H1 (cell line): Measurements from ENCODE around the gene CAVIN2. TPM values are rescaled to one million over a fixed set of nuclear protein-coding genes. Genes with fewer than 3 reads are reported as not detected.

ENCODE experiments used
- CTCF ChIA-PET: fragments of 300-600 bp; sonication (Branson Sonifier 250); formaldehyde crosslinking; loops from one replicate; lab custom pipeline; 2021; ENCODE audit not compliant: partially characterized antibody; lab: Charles Lee
- POLR2A ChIA-PET: fragments of 300-600 bp; sonication (Branson Sonifier 250); formaldehyde crosslinking; loops from one replicate; lab custom pipeline; 2021; ENCODE audit warnings: inconsistent platforms; ENCODE audit not compliant: partially characterized antibody; lab: Charles Lee
- DNase-seq, 2 experiments: peaks; one replicate each; pipeline versions ENCODE4 v3.0.0 to v3.0.0-alpha.2; 2010 to 2022; ENCODE audit warnings: low spot score in 2 of 2, low read depth in 1 of 2, mixed read lengths in 1 of 2
- FAIRE-seq: peaks from 2 replicates; lab custom pipeline; 2011; peaks lifted over from hg19 to GRCh38; lab: Jason Lieb, UNC
- H2AFZ ChIP-seq: 2 replicates; pipeline ENCODE4 v1.8.1; 2012; ENCODE audit warnings: low read length, inconsistent platforms
- H2AK5ac ChIP-seq: 2 replicates; pipeline ENCODE4 v1.6.1; 2013; ENCODE audit warnings: low read depth, low read length
- H2BK120ac ChIP-seq: replicated peaks from 2 replicates; pipeline ENCODE3; 2013; ENCODE audit warnings: low read depth, low read length, inconsistent platforms
- H2BK12ac ChIP-seq: 2 replicates; pipeline ENCODE4 v1.6.1; 2013; ENCODE audit warnings: low read depth, low read length
- H2BK15ac ChIP-seq: 2 replicates; pipeline ENCODE4 v1.6.1; 2013; ENCODE audit warnings: low read length
- H2BK20ac ChIP-seq: 2 replicates; pipeline ENCODE4 v1.6.1; 2013; ENCODE audit warnings: low read length
- H2BK5ac ChIP-seq: 2 replicates; pipeline ENCODE4 v1.6.1; 2013; ENCODE audit warnings: low read depth, low read length
- H3K14ac ChIP-seq: 2 replicates; pipeline ENCODE4 v1.6.1; 2013; ENCODE audit warnings: inconsistent platforms; ENCODE audit not compliant: insufficient read length
- H3K18ac ChIP-seq: 2 replicates; pipeline ENCODE4 v1.6.1; 2013; ENCODE audit warnings: low read length; ENCODE audit errors: extremely low read depth
- H3K23ac ChIP-seq: 2 replicates; pipeline ENCODE4 v1.6.1; 2013; ENCODE audit warnings: inconsistent platforms; ENCODE audit not compliant: insufficient read length
- H3K23me2 ChIP-seq: 2 replicates; pipeline ENCODE4 v1.6.1; 2013; ENCODE audit warnings: low read depth, low read length
- H3K27ac ChIP-seq: 2 replicates; pipeline ENCODE4 v1.6.1; 2011; ENCODE audit warnings: low read depth, low read length, inconsistent platforms
- H3K27me3 ChIP-seq, 4 experiments: replicated peaks in 1 of 4; 1 replicate in 1 of 4; 2 replicates in 3 of 4; pipeline versions ENCODE4 v1.6.1 to v1.8.1; 2011 to 2013; ENCODE audit warnings: low read length in 3 of 4, mild to moderate bottlenecking in 3 of 4, inconsistent platforms in 2 of 4, mixed read lengths in 2 of 4, moderate library complexity in 1 of 4; ENCODE audit not compliant: control insufficient read depth in 3 of 4, insufficient read depth in 3 of 4; ENCODE audit errors: extremely low read depth in 1 of 4
- H3K36me3 ChIP-seq, 4 experiments: 2 replicates each; pipeline versions ENCODE4 v1.6.1 to v1.8.1; 2011 to 2013; ENCODE audit warnings: mild to moderate bottlenecking in 4 of 4, low read length in 3 of 4, moderate library complexity in 2 of 4, control low read depth in 1 of 4, inconsistent platforms in 1 of 4; ENCODE audit not compliant: insufficient read depth in 4 of 4, control insufficient read depth in 2 of 4
- H3K4ac ChIP-seq: replicated peaks from 2 replicates; pipeline ENCODE3; 2013; ENCODE audit warnings: low read length, low read depth, mixed read lengths, inconsistent platforms; ENCODE audit not compliant: insufficient read length
- H3K4me1 ChIP-seq, 4 experiments: replicated peaks in 1 of 4; 1 replicate in 1 of 4; 2 replicates in 3 of 4; pipeline versions ENCODE4 v1.6.1 to v1.8.1; 2011 to 2013; ENCODE audit warnings: low read length in 3 of 4, inconsistent platforms in 2 of 4, mixed read lengths in 1 of 4; ENCODE audit not compliant: insufficient read depth in 4 of 4, control insufficient read depth in 3 of 4
- H3K4me2 ChIP-seq, 2 experiments: 2 replicates each; pipeline versions ENCODE4 v1.6.1 to v1.8.1; 2011 to 2013; ENCODE audit warnings: low read depth in 2 of 2, low read length in 2 of 2, control low read depth in 1 of 2, inconsistent platforms in 1 of 2, mild to moderate bottlenecking in 1 of 2; ENCODE audit not compliant: insufficient read depth in 1 of 2
- H3K4me3 ChIP-seq, 4 experiments: fragments of 200-600, 300-600 bp in 1 of 4; sonication (generic), shearing (Covaris generic), sonication (Bioruptor Twin) in 1 of 4; 2 replicates each; pipeline versions ENCODE4 v1.5.1 to v1.8.1; 2011 to 2016; ENCODE audit warnings: low read length in 4 of 4, low read depth in 3 of 4, control low read depth in 2 of 4, inconsistent platforms in 2 of 4, mild to moderate bottlenecking in 2 of 4, mixed read lengths in 1 of 4, moderate library complexity in 1 of 4; ENCODE audit not compliant: insufficient read depth in 2 of 4; ENCODE audit errors: extremely low read depth in 1 of 4
- H3K56ac ChIP-seq: replicated peaks from 2 replicates; pipeline ENCODE3; 2013; ENCODE audit warnings: low read depth, mild to moderate bottlenecking, mixed read lengths, low read length, inconsistent platforms; ENCODE audit not compliant: insufficient read length
- H3K79me1 ChIP-seq: 2 replicates; pipeline ENCODE4 v1.6.1; 2013; ENCODE audit warnings: low read depth, low read length, control low read depth
- H3K79me2 ChIP-seq, 2 experiments: 2 replicates each; pipeline versions ENCODE4 v1.6.1 to v1.8.1; 2012 to 2013; ENCODE audit warnings: low read length in 2 of 2, mild to moderate bottlenecking in 2 of 2, inconsistent platforms in 1 of 2; ENCODE audit not compliant: insufficient read depth in 2 of 2, control insufficient read depth in 1 of 2
- H3K9ac ChIP-seq, 4 experiments: replicated peaks in 1 of 4; 1 replicate in 1 of 4; 2 replicates in 3 of 4; pipeline versions ENCODE4 v1.6.1 to v1.8.1; 2011 to 2013; ENCODE audit warnings: low read depth in 3 of 4, low read length in 3 of 4, control low read depth in 2 of 4, mild to moderate bottlenecking in 2 of 4, moderate library complexity in 2 of 4, inconsistent platforms in 1 of 4; ENCODE audit errors: extremely low read depth in 1 of 4
- H3K9me3 ChIP-seq, 2 experiments: 2 replicates each; pipeline versions ENCODE4 v1.6.1 to v1.8.1; 2012 to 2013; ENCODE audit warnings: mild to moderate bottlenecking in 2 of 2, moderate library complexity in 2 of 2, control low read depth in 1 of 2, inconsistent platforms in 1 of 2, low read depth in 1 of 2, low read length in 1 of 2, mixed read lengths in 1 of 2; ENCODE audit not compliant: insufficient read depth in 2 of 2
- H4K20me1 ChIP-seq, 2 experiments: replicated peaks in 1 of 2; 2 replicates each; pipeline versions ENCODE3 to v1.8.1; 2011 to 2013; ENCODE audit warnings: inconsistent platforms in 2 of 2, low read length in 2 of 2, mild to moderate bottlenecking in 1 of 2; ENCODE audit not compliant: insufficient read depth in 2 of 2, control insufficient read depth in 1 of 2
- H4K5ac ChIP-seq: 2 replicates; pipeline ENCODE4 v1.6.1; 2013; ENCODE audit warnings: low read length, low read depth, mixed read lengths, inconsistent platforms; ENCODE audit not compliant: insufficient read length
- H4K8ac ChIP-seq: 2 replicates; pipeline ENCODE4 v1.8.0; 2013; ENCODE audit warnings: mild to moderate bottlenecking, moderate library complexity, low read length, inconsistent platforms; ENCODE audit not compliant: insufficient read depth; ENCODE audit errors: extremely low read depth
- H4K91ac ChIP-seq: replicated peaks from 2 replicates; pipeline ENCODE3; 2013; ENCODE audit warnings: low read length, mixed read lengths, inconsistent platforms; ENCODE audit not compliant: insufficient read length
- CBX5 ChIP-seq: fragments of 300-800, 300-1000 bp; sonication (generic); IDR thresholded peaks from 2 replicates; pipeline ENCODE4 v1.7.1; 2016; ENCODE audit warnings: antibody characterized with exemption, low read length, low read depth
- CREB1 ChIP-seq: IDR thresholded peaks from 2 replicates; pipeline ENCODE4 v1.6.1; 2012; ENCODE audit warnings: inconsistent platforms
- EP300 ChIP-seq, 2 experiments: IDR thresholded peaks; 1 replicate in 1 of 2; 2 replicates in 1 of 2; pipeline ENCODE4 v1.6.1; 2011 to 2012; ENCODE audit warnings: low read depth in 2 of 2, low read length in 2 of 2, mild to moderate bottlenecking in 2 of 2, borderline replicate concordance in 1 of 2, inconsistent platforms in 1 of 2, moderate library complexity in 1 of 2
- GTF2F1 ChIP-seq: IDR thresholded peaks from 2 replicates; pipeline ENCODE4 v1.6.1; 2012; ENCODE audit warnings: low read depth, low read length, improper control_type of control experiment, borderline replicate concordance
- HDAC2 ChIP-seq, 2 experiments: fragments of 300-600 bp in 1 of 2; sonication (generic) in 1 of 2; IDR thresholded peaks; 2 replicates each; pipeline ENCODE4 v1.6.1; 2011 to 2012; ENCODE audit warnings: low read depth in 2 of 2, low read length in 2 of 2, mild to moderate bottlenecking in 2 of 2, moderate library complexity in 2 of 2, borderline replicate concordance in 1 of 2, inconsistent platforms in 1 of 2
- JUN ChIP-seq: IDR thresholded peaks from 2 replicates; pipeline ENCODE4 v1.6.1; 2011; ENCODE audit warnings: low read depth, mild to moderate bottlenecking, improper control_type of control experiment, low read length
- JUND ChIP-seq: IDR thresholded peaks from 2 replicates; pipeline ENCODE4 v1.6.1; 2011; ENCODE audit warnings: mild to moderate bottlenecking, improper control_type of control experiment, low read length
- MAFK ChIP-seq: IDR thresholded peaks from 2 replicates; pipeline ENCODE4 v1.6.1; 2012; ENCODE audit warnings: low read depth, mild to moderate bottlenecking, improper control_type of control experiment, low read length
- SIN3A ChIP-seq, 2 experiments: IDR thresholded peaks in 1 of 2; conservative IDR thresholded peaks in 1 of 2; 2 replicates each; pipeline ENCODE4 v1.6.1; 2011 to 2012; ENCODE audit warnings: low read length in 2 of 2, improper control_type of control experiment in 1 of 2, low read depth in 1 of 2, mild to moderate bottlenecking in 1 of 2
- TAF1 ChIP-seq: IDR thresholded peaks from 2 replicates; pipeline ENCODE4 v1.6.1; 2011; ENCODE audit warnings: mild to moderate bottlenecking, low read depth, low read length
- WGBS, 2 experiments: shearing (Covaris generic) in 1 of 2; methylation state at CpG; one replicate each; pipeline versions ENCODE4 v1.1.6 to v1.1.7; 2013 to 2015; ENCODE audit warnings: low lambda C conversion rate in 2 of 2, mixed read lengths in 2 of 2, inconsistent platforms in 1 of 2, low coverage in 1 of 2, missing lambda C conversion rate in 1 of 2; ENCODE audit not compliant: insufficient replicate concordance in 2 of 2, insufficient coverage in 1 of 2, insufficient read length in 1 of 2; ENCODE audit errors: extremely low coverage in 1 of 2, missing lambda C conversion rate in 1 of 2; 5-methylcytosine and 5-hydroxymethylcytosine counted together
- polyA plus RNA-seq, 7 experiments: library from polyadenylated mRNA; depleted of rRNA in 3 of 7; stranded (reverse) in 5 of 7; unstranded in 2 of 7; fragments of >200 nt in 5 of 7; fragments of 200-250 nt in 2 of 7; gene quantifications; 1 replicate in 5 of 7; 2 replicates in 1 of 7; 4 replicates in 1 of 7; pipeline versions ENCODE4 v1.2.1 to v1.2.3, GENCODE V29; 2011 to 2013; ENCODE audit warnings: missing spikeins in 2 of 7, mixed read lengths in 2 of 7
- total RNA-seq: library from RNA; stranded (reverse); fragmentation: NEBNext Ultra II Directional; extraction: Animal tissue kit (Norgen Biotek cat#: 25700); gene quantifications from 2 replicates; pipeline ENCODE4 v1.2.1, GENCODE V29; 2021
- TF ChIP-seq, protein P1 (sequence below): IDR thresholded peaks from 2 replicates; pipeline ENCODE4 v1.6.1; 2011; ENCODE audit warnings: low read length, improper control_type of control experiment

The CAVIN2 gene
- total and polyA plus RNA-seq, 2 of the 8 experiments (the other 6 are each of a cell fraction or from before 2014, with no cell fraction given), result 0.03 TPM; not detected in 1

DNA sequence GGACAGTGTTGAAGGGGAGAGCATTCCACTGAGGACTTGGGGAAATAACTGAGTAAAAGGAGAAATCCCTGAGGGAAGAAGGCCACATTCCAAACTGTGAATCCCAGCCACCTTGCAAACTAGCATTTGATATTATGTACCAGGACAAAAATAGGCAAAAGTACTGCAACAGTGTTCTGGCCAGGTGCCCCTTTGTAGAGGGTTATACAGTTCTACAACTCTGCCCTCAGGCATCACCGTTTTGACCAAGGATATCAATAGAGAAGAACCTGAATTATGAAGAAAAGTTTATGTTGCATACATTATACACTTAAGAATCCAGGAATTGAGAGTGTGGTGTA lies 20.6 kb upstream of the CAVIN2 start:
- H3K79me2 ChIP-seq, result no peaks in the 10 kb centered on the region
- CTCF ChIA-PET, result interaction anchor here (1.2 to 5.4 kb wide), 4 partner anchors 21 to 304 kb away, joined by 3 to 171 read pairs (median 20); partner anchors contain the start of gene CAVIN2
- no peak overlapping the region for H4K5ac ChIP-seq
- no peak overlapping the region for H4K91ac ChIP-seq
- H2AK5ac ChIP-seq, result no peak overlapping the region
- H3K9me3 ChIP-seq, result no peaks in the 10 kb centered on the region
- H2BK120ac ChIP-seq, result no peak overlapping the region
- H2AFZ ChIP-seq, result no peak overlapping the region
- H3K4me2 ChIP-seq, result no peak overlapping the region
- no peak overlapping the region for H4K8ac ChIP-seq
- no peaks in the 10 kb centered on the region for H4K20me1 ChIP-seq
- H3K14ac ChIP-seq, result no peak overlapping the region
- H3K9ac ChIP-seq, result no peak overlapping the region
- no peak overlapping the region for H2BK12ac ChIP-seq
- no peak overlapping the region for H2BK5ac ChIP-seq
- no peak overlapping the region for H3K56ac ChIP-seq
- no peaks in the 10 kb centered on the region for H3K79me1 ChIP-seq
- TF ChIP-seq, protein P1, sequence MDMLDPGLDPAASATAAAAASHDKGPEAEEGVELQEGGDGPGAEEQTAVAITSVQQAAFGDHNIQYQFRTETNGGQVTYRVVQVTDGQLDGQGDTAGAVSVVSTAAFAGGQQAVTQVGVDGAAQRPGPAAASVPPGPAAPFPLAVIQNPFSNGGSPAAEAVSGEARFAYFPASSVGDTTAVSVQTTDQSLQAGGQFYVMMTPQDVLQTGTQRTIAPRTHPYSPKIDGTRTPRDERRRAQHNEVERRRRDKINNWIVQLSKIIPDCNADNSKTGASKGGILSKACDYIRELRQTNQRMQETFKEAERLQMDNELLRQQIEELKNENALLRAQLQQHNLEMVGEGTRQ, result no peak
- no peak for TF ChIP-seq CBX5
- TF ChIP-seq CREB1, result no peak
- TF ChIP-seq MAFK, result no peak
- no peak for TF ChIP-seq EP300 (IDR thresholded peaks at IDR 0.05; ENCODE audit: borderline replicate concordance in 1 of 2, low read depth in 2 of 2, low read length in 2 of 2)
- TF ChIP-seq TAF1, result no peak
- no peak for TF ChIP-seq JUND
- TF ChIP-seq JUN, result no peak
- TF ChIP-seq GTF2F1, result no peak
- no peak for TF ChIP-seq HDAC2 (IDR thresholded peaks at IDR 0.05; ENCODE audit: borderline replicate concordance in 1 of 2, low read depth in 2 of 2, low read length in 2 of 2)
- no peak for TF ChIP-seq SIN3A (conservative IDR thresholded peaks at IDR 0.05 in 1 of 2, IDR thresholded peaks at IDR 0.05 in 1 of 2; ENCODE audit: low read depth in 1 of 2, low read length in 2 of 2)
- TF ChIP-seq, all 59 proteins: peak for 0
- no peak overlapping the region for H3K4me3 ChIP-seq
- H3K23ac ChIP-seq, result no peak overlapping the region
- DNase-seq (no peak), FAIRE-seq (no peak)
- H3K27ac ChIP-seq, result no peak overlapping the region
- H3K4ac ChIP-seq, result no peak overlapping the region
- H3K27me3 ChIP-seq, result no peaks in the 10 kb centered on the region
- H2BK15ac ChIP-seq, result no peak overlapping the region
- no peak overlapping the region for H3K18ac ChIP-seq
- H3K23me2 ChIP-seq, result no peaks in the 10 kb centered on the region
- peaks cover 0 to 4% (median 0%) of the 10 kb centered on the region in 4 experiments; a peak in 1 of 7 replicates for H3K4me1 ChIP-seq
- H2BK20ac ChIP-seq, result 0 out of 2 replicates have a peak overlapping the region, but pooled peaks have one; percentile 44
- 95% methylated on average over 1 of the region's 1 CpG; no CpG with 5 or more reads in 1 of the 2 experiments for WGBS, 2 experiments
- no peaks in the 10 kb centered on the region for H3K36me3 ChIP-seq
- POLR2A ChIA-PET, result no interaction called here
